Measurements from ENCODE around the gene TMED1. TPM values are rescaled to one million over a fixed set of nuclear protein-coding genes. Genes with fewer than 3 reads are reported as not detected.

The TMED1 gene
- total and polyA plus RNA-seq, 9 of the 15 experiments (the other 6 are each of a cell fraction or from before 2014, with no cell fraction given), result 0.86 to 30.2 (median 23.5) TPM

DNA sequence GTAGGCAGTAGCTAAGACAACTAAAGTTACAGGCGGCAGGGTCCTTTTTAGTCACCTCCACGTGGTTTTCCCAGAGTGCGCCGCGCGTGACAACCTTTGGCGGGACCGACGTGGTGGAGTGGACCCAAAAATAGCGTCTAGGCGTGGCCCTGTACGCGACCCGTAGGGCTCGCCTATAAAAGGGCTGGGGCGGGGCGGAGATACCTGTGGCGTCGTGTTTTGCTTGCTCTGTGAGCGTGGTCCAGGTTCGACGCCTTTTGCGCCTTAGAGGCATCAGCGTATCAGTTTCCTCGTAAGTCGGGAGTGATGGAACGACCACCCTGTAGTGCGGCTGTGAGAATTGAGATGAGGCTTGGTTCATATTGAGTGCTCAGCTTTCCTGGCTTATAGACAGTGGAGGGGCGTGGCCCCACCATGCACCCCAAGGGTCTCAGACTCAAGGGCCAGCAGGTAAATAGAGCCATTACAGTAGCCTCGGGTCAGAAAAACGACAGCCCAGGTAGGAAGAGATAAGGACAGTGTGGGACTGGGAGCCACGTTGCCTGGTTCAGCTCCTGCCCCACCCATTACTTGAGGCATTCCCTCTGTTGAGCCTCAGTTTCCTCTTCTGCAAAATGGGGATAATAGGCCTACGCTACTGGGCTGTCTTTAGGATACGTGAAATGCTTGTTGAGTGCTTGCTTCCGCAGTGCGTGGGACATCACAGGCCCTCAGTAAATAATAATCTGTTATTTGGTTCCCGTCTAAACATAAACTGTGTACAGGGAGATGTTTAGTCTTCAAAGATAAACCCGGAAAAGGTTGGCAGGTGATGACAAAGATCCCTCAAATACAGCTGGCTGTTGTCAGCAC, 693 bp upstream of the TMED1 start (continued):
- no peak; a peak in 1 of 4 replicates for TF ChIP-seq ETV6 (IDR thresholded peaks at IDR 0.05; ENCODE audit: borderline replicate concordance in 1 of 2, low read depth in 2 of 2, low read length in 1 of 2)
- TF ChIP-seq ETV6 (CRISPR knock-in tag; IDR thresholded peaks at IDR 0.05; ENCODE audit: borderline replicate concordance), result peak; percentile 96
- TF ChIP-seq EGR1 (conservative IDR thresholded peaks at IDR 0.05), result peak; percentile 11; the same call in 1 of the 2 replicates
- peak in 2 of 3 experiments; percentile 18 to 85; a peak in 2 of 6 replicates for TF ChIP-seq ZBTB11 (CRISPR knock-in tag; IDR thresholded peaks at IDR 0.05)
- no peak for TF ChIP-seq PHF8 (IDR thresholded peaks at IDR 0.05; ENCODE audit: borderline replicate concordance, low read length)
- TF ChIP-seq ZNF717 (CRISPR knock-in tag; IDR thresholded peaks at IDR 0.05), result no peak
- peak; percentile 65 for TF ChIP-seq CBFA2T2 (conservative IDR thresholded peaks at IDR 0.05)
- TF ChIP-seq RAD51 (IDR thresholded peaks at IDR 0.05; ENCODE audit: borderline replicate concordance, low read depth), result peak; percentile 93
- TF ChIP-seq ZBTB33 (CRISPR knock-in tag; IDR thresholded peaks at IDR 0.05), result peak; percentile 96
- TF ChIP-seq USF2 (CRISPR knock-in tag; IDR thresholded peaks at IDR 0.05), result peak; percentile 95
- no peak for TF ChIP-seq XRCC5 (IDR thresholded peaks at IDR 0.05; ENCODE audit: low read depth, low read length)
- peak; percentile 67 for TF ChIP-seq MXI1 (IDR thresholded peaks at IDR 0.05; ENCODE audit: low read depth, low read length)
- peak; percentile 100 for TF ChIP-seq LCOR (CRISPR knock-in tag; IDR thresholded peaks at IDR 0.05)
- peak; percentile 42; the same call in 1 of the 2 replicates for TF ChIP-seq ZNF217 (CRISPR knock-in tag; IDR thresholded peaks at IDR 0.05)
- no peak for TF ChIP-seq FOXJ3 (CRISPR knock-in tag; IDR thresholded peaks at IDR 0.05)
- peak; percentile 81 for TF ChIP-seq MTF1 (CRISPR knock-in tag; IDR thresholded peaks at IDR 0.05; ENCODE audit: borderline replicate concordance)
- TF ChIP-seq ZNF239 (CRISPR knock-in tag; IDR thresholded peaks at IDR 0.05), result peak; percentile 70
- 0 out of 2 replicates have a peak, but pooled peaks have one; percentile 13 for TF ChIP-seq THAP12 (CRISPR knock-in tag; IDR thresholded peaks at IDR 0.05)

Data from K562 (cell line).